Loucy (cell line): ENCODE data around the gene COX7A2.

Experiments
- EZH2phosphoT487 ChIP-seq: fragments of 200-600 bp; IDR thresholded peaks from 2 replicates; pipeline ENCODE4 v1.6.1; 2018; ENCODE audit warnings: antibody characterized with exemption, mild to moderate bottlenecking, moderate library complexity, borderline replicate concordance
- TF ChIP-seq, protein P1 (sequence below): fragments of 200-600 bp; sonication (generic); conservative IDR thresholded peaks from 2 replicates; pipeline ENCODE4 v1.5.1; 2014; ENCODE audit warnings: mild to moderate bottlenecking, antibody characterized with exemption, low read length

DNA sequence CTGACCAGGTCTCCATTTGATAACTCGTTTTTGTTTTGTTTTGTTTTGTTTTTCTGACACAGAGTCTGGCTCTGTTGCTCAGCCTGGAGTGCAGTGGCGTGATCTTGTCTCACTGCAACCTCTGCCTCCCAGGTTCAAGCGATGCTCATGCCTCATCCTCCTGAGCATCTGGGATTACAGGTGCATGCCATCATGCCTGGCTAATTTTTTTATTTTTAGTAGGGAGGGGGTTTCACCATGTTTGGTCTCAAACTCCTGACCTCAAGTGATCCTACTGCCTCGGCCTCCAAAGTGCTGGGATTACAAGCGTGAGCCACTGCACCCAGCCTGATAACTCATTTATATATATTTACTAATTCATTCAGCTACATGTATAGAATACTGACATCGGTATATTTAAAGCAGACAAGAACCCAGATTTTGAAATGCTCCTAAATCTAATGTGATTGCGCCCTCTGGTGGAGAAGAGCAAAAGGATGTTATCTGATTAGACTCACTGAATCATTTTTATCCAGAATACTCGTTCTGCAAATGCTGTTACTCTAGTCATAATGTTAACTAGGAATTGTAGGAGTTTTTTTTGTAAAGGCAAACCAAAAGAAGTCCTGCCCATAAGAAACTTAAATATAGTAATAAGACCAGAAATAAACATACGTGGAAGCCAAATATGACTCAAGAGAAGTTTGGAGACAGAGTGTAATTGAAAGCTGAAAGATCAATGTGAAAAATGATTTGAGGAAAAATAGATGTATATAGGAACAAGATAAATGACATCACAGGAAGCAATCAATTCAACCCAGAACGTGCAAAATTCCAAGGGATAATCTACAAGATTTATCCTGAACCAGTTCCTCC is 32.5 kb downstream of the COX7A2 start:
- no peak for TF ChIP-seq EZH2phosphoT487
- TF ChIP-seq, protein P1, sequence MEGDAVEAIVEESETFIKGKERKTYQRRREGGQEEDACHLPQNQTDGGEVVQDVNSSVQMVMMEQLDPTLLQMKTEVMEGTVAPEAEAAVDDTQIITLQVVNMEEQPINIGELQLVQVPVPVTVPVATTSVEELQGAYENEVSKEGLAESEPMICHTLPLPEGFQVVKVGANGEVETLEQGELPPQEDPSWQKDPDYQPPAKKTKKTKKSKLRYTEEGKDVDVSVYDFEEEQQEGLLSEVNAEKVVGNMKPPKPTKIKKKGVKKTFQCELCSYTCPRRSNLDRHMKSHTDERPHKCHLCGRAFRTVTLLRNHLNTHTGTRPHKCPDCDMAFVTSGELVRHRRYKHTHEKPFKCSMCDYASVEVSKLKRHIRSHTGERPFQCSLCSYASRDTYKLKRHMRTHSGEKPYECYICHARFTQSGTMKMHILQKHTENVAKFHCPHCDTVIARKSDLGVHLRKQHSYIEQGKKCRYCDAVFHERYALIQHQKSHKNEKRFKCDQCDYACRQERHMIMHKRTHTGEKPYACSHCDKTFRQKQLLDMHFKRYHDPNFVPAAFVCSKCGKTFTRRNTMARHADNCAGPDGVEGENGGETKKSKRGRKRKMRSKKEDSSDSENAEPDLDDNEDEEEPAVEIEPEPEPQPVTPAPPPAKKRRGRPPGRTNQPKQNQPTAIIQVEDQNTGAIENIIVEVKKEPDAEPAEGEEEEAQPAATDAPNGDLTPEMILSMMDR = peak; percentile 86
